Neural cell (in vitro differentiated cells): Measurements from ENCODE around the gene BNC2. TPM values are rescaled to one million over a fixed set of nuclear protein-coding genes. Genes with fewer than 3 reads are reported as not detected.
"Not testable (repeated sequence)": the region's sequence is repeated elsewhere in the genome, so short reads cannot be mapped to it uniquely, and the experiment has no call there.

Source experiments
- H2AFZ ChIP-seq: fragments of 200-600, 300-800 bp; sonication (generic), shearing (Covaris generic); 2 replicates; pipeline ENCODE4 v1.6.0; 2014; ENCODE audit warnings: low read depth, mild to moderate bottlenecking, antibody characterized with exemption, low read length, moderate library complexity
- H3F3A ChIP-seq: fragments of 200-600 bp; shearing (Covaris generic); 2 replicates; pipeline ENCODE4 v1.6.1; 2016; ENCODE audit warnings: mild to moderate bottlenecking, moderate library complexity, mixed read lengths, antibody characterized with exemption, low read length; ENCODE audit not compliant: insufficient read depth, poor library complexity, severe bottlenecking
- H3K27ac ChIP-seq: fragments of 200-600, 300-800 bp; sonication (generic), shearing (Covaris generic); 2 replicates; pipeline ENCODE4 v1.5.1; 2014; ENCODE audit warnings: mild to moderate bottlenecking, low read length, moderate library complexity
- H3K27me3 ChIP-seq: fragments of 300-800, 200-600 bp; sonication (generic), shearing (Covaris generic); 2 replicates; pipeline ENCODE4 v1.6.0; 2014; ENCODE audit warnings: mild to moderate bottlenecking, low read depth, low read length, moderate library complexity; ENCODE audit not compliant: insufficient read depth
- H3K36me3 ChIP-seq: fragments of 300-800, 200-600 bp; sonication (generic), shearing (Covaris generic); 2 replicates; pipeline ENCODE4 v1.5.1; 2014; ENCODE audit warnings: mild to moderate bottlenecking, antibody characterized with exemption, low read length, moderate library complexity; ENCODE audit not compliant: insufficient read depth
- H3K4me2 ChIP-seq: fragments of 300-800, 200-600 bp; sonication (generic), shearing (Covaris generic); 2 replicates; pipeline ENCODE4 v1.6.0; 2014; ENCODE audit warnings: mild to moderate bottlenecking, low read length
- H3K4me3 ChIP-seq: fragments of 300-800, 200-600 bp; sonication (generic), shearing (Covaris generic); 2 replicates; pipeline ENCODE4 v1.5.1; 2014; ENCODE audit warnings: mild to moderate bottlenecking, low read length, moderate library complexity
- H3K79me2 ChIP-seq: fragments of 200-600 bp; shearing (Covaris generic); replicated peaks from 2 replicates; pipeline ENCODE4 v1.6.0; 2014; ENCODE audit warnings: mild to moderate bottlenecking, low read length, moderate library complexity; ENCODE audit not compliant: insufficient read depth
- H3K9ac ChIP-seq: fragments of 300-800, 200-600 bp; sonication (generic), shearing (Covaris generic); 2 replicates; pipeline ENCODE4 v1.6.1; 2016; ENCODE audit warnings: mild to moderate bottlenecking, low read length, mixed read lengths
- H3K9me2 ChIP-seq: fragments of 200-600 bp; shearing (Covaris generic); 2 replicates; pipeline ENCODE4 v1.6.1; 2016; ENCODE audit warnings: mild to moderate bottlenecking, low read length, mixed read lengths; ENCODE audit not compliant: insufficient read depth
- H3K9me3 ChIP-seq: fragments of 200-600, 300-800 bp; sonication (generic), shearing (Covaris generic); 2 replicates; pipeline ENCODE4 v1.6.1; 2016; ENCODE audit warnings: mild to moderate bottlenecking, mixed run types, low read length, moderate library complexity, mixed read lengths
- H4K20me1 ChIP-seq: fragments of 200-600 bp; shearing (Covaris generic); 2 replicates; pipeline ENCODE4 v1.6.1; 2016; ENCODE audit warnings: mild to moderate bottlenecking, mixed run types; ENCODE audit not compliant: insufficient read depth
- EP300 ChIP-seq: fragments of 450-650 bp; conservative IDR thresholded peaks from 2 replicates; pipeline ENCODE4 v1.6.1; 2014; ENCODE audit warnings: antibody characterized with exemption, mild to moderate bottlenecking, moderate library complexity; ENCODE audit not compliant: poor library complexity, severe bottlenecking
- EZH2 ChIP-seq: fragments of 200-600, 300-800 bp; shearing (Covaris generic), sonication (generic); IDR thresholded peaks from 2 replicates; pipeline ENCODE4 v1.6.1; 2014; ENCODE audit warnings: antibody characterized with exemption, low read length, borderline replicate concordance, mild to moderate bottlenecking; ENCODE audit not compliant: insufficient read depth, poor library complexity, severe bottlenecking
- MXI1 ChIP-seq: fragments of 450-650 bp; conservative IDR thresholded peaks from 2 replicates; pipeline ENCODE4 v1.6.1; 2014; ENCODE audit warnings: antibody characterized with exemption, mild to moderate bottlenecking; ENCODE audit not compliant: poor library complexity, severe bottlenecking
- POLR2AphosphoS5 ChIP-seq: IDR thresholded peaks from 2 replicates; pipeline ENCODE4 v1.6.1; 2012
- RAD21 ChIP-seq: fragments of 450-650 bp; conservative IDR thresholded peaks from 2 replicates; pipeline ENCODE4 v1.6.1; 2014; ENCODE audit warnings: antibody characterized with exemption, mild to moderate bottlenecking, moderate library complexity
- SMC3 ChIP-seq: fragments of 450-650 bp; conservative IDR thresholded peaks from 2 replicates; pipeline ENCODE4 v1.6.1; 2014; ENCODE audit warnings: antibody characterized with exemption, mild to moderate bottlenecking, moderate library complexity; ENCODE audit not compliant: poor library complexity
- TAF1 ChIP-seq: IDR thresholded peaks from 2 replicates; pipeline ENCODE4 v1.6.1; 2012; ENCODE audit warnings: low read depth
- polyA plus RNA-seq: library from polyadenylated mRNA; depleted of rRNA; stranded (reverse); fragments of >200 nt; gene quantifications from 2 replicates; pipeline ENCODE4 v1.2.3, GENCODE V29; 2014
- TF ChIP-seq, protein P1 (sequence below): fragments of 450-650 bp; IDR thresholded peaks from 2 replicates; pipeline ENCODE4 v1.5.1; 2014; ENCODE audit warnings: antibody characterized with exemption, mild to moderate bottlenecking, moderate library complexity; ENCODE audit not compliant: poor library complexity, severe bottlenecking
- TF ChIP-seq, protein P2 (sequence below): IDR thresholded peaks from 2 replicates; pipeline ENCODE4 v1.6.1; 2012; ENCODE audit warnings: borderline replicate concordance

Gene BNC2
- polyA plus RNA-seq, 1 donor from 2014 or later: 1.3 TPM

- Histone ChIP-seq H3K9me2 (no peaks in the 10 kb centered on the region), H3K9me3 (no peaks in the 10 kb centered on the region), H3K79me2 (no peaks in the 10 kb centered on the region), H3K4me3 (no peak overlapping the region), H3K9ac (no peak overlapping the region), H3K36me3 (no peaks in the 10 kb centered on the region), H2AFZ (no peak overlapping the region), H4K20me1 (no peaks in the 10 kb centered on the region), H3F3A (no peaks in the 10 kb centered on the region), H3K27me3 (no peaks in the 10 kb centered on the region), H3K27ac (no peak overlapping the region), H3K4me2 (no peak overlapping the region)
- TF ChIP-seq, protein P1, sequence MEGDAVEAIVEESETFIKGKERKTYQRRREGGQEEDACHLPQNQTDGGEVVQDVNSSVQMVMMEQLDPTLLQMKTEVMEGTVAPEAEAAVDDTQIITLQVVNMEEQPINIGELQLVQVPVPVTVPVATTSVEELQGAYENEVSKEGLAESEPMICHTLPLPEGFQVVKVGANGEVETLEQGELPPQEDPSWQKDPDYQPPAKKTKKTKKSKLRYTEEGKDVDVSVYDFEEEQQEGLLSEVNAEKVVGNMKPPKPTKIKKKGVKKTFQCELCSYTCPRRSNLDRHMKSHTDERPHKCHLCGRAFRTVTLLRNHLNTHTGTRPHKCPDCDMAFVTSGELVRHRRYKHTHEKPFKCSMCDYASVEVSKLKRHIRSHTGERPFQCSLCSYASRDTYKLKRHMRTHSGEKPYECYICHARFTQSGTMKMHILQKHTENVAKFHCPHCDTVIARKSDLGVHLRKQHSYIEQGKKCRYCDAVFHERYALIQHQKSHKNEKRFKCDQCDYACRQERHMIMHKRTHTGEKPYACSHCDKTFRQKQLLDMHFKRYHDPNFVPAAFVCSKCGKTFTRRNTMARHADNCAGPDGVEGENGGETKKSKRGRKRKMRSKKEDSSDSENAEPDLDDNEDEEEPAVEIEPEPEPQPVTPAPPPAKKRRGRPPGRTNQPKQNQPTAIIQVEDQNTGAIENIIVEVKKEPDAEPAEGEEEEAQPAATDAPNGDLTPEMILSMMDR: no peak
- no peak for TF ChIP-seq SMC3
- TF ChIP-seq, protein P2, sequence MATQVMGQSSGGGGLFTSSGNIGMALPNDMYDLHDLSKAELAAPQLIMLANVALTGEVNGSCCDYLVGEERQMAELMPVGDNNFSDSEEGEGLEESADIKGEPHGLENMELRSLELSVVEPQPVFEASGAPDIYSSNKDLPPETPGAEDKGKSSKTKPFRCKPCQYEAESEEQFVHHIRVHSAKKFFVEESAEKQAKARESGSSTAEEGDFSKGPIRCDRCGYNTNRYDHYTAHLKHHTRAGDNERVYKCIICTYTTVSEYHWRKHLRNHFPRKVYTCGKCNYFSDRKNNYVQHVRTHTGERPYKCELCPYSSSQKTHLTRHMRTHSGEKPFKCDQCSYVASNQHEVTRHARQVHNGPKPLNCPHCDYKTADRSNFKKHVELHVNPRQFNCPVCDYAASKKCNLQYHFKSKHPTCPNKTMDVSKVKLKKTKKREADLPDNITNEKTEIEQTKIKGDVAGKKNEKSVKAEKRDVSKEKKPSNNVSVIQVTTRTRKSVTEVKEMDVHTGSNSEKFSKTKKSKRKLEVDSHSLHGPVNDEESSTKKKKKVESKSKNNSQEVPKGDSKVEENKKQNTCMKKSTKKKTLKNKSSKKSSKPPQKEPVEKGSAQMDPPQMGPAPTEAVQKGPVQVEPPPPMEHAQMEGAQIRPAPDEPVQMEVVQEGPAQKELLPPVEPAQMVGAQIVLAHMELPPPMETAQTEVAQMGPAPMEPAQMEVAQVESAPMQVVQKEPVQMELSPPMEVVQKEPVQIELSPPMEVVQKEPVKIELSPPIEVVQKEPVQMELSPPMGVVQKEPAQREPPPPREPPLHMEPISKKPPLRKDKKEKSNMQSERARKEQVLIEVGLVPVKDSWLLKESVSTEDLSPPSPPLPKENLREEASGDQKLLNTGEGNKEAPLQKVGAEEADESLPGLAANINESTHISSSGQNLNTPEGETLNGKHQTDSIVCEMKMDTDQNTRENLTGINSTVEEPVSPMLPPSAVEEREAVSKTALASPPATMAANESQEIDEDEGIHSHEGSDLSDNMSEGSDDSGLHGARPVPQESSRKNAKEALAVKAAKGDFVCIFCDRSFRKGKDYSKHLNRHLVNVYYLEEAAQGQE: no peak
- no peak for TF ChIP-seq MXI1
- no peak for TF ChIP-seq EP300
- no peak for TF ChIP-seq POLR2AphosphoS5
- no peak for TF ChIP-seq RAD21
- TF ChIP-seq EZH2: no peak
- TF ChIP-seq TAF1: no peak
Observed at GRCh38 chr9:16883586-16883985, 13.1 kb upstream of the BNC2 start.

- H3K9me3 ChIP-seq, H3K9me2 ChIP-seq, H3K27ac ChIP-seq, H3K4me2 ChIP-seq, H3K79me2 ChIP-seq, H3F3A ChIP-seq, H2AFZ ChIP-seq, H3K4me3 ChIP-seq, H3K36me3 ChIP-seq, H3K9ac ChIP-seq, H3K27me3 ChIP-seq, H4K20me1 ChIP-seq: not testable (repeated sequence)
Observed at GRCh38 chr9:16882440-16882839, 12.0 kb upstream of the BNC2 start.

GRCh38 chr9:16879416-16879815 is 8.9 kb upstream of the BNC2 start:
- Histone ChIP-seq H3K4me2 (no peak overlapping the region), H3K9ac (no peak overlapping the region), H3F3A (no peaks in the 10 kb centered on the region), H3K4me3 (no peak overlapping the region), H3K27ac (no peak overlapping the region), H4K20me1 (no peaks in the 10 kb centered on the region), H3K79me2 (no peaks in the 10 kb centered on the region), H2AFZ (no peak overlapping the region), H3K36me3 (no peaks in the 10 kb centered on the region), H3K9me3 (no peaks in the 10 kb centered on the region), H3K9me2 (no peaks in the 10 kb centered on the region), H3K27me3 (no peaks in the 10 kb centered on the region)
- TF ChIP-seq, protein P2: no peak
- TF ChIP-seq EZH2 (no peak), MXI1 (no peak), SMC3 (no peak), TAF1 (no peak), EP300 (no peak), RAD21 (no peak), POLR2AphosphoS5 (no peak)
- TF ChIP-seq, protein P1: no peak
